GM12892 (cell line): ENCODE data around the gene GINS2.

Experiments used
- POLR2A ChIP-seq: IDR thresholded peaks from 2 replicates; pipeline ENCODE4 v1.6.1; 2011; ENCODE audit warnings: low read depth, low read length, control low read depth
- POLR2AphosphoS5 ChIP-seq: IDR thresholded peaks from 2 replicates; pipeline ENCODE4 v1.6.1; 2011; ENCODE audit warnings: low read depth, low read length, control low read depth
- TAF1 ChIP-seq: IDR thresholded peaks from 2 replicates; pipeline ENCODE4 v1.6.1; 2011; ENCODE audit warnings: low read depth, mild to moderate bottlenecking, control low read depth, low read length, borderline replicate concordance

DNA sequence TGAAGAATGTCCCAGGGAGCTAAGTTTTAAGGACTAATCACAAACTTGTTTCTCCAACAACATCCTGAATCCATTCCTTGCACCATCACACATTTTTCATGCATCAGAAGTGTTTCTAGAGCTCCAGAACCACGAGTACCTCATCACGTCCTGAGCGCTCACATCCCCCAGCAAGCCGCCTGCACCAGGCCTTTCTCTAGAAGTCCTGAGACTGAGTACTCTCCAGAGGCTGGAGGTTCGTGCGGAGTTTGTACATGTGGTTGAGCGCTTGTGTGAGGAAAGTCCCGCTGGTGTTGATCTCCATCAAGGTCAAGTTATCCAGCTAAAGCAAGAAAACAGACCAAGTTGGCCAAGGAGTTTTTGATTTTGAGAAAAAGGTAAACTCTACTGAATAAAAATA, 10.7 kb downstream of the GINS2 start:
- TF ChIP-seq POLR2A = no peak
- TF ChIP-seq POLR2AphosphoS5 = no peak
- no peak for TF ChIP-seq TAF1
